K562 (cell line): ENCODE data around the gene ZNF548. TPM values are rescaled to one million over a fixed set of nuclear protein-coding genes. Genes with fewer than 3 reads are reported as not detected.
A peak's percentile ranks its signal among the peaks of the same experiment; 100 is the strongest.

Source experiments
- CEBPZ ChIP-seq: fragments of 150-350 bp; IDR thresholded peaks from 2 replicates; pipeline ENCODE4 v1.6.1; 2014; ENCODE audit warnings: low read depth, mild to moderate bottlenecking, low read length, borderline replicate concordance
- DEAF1 ChIP-seq: fragments of 450-650 bp; formaldehyde crosslinking; IDR thresholded peaks from 2 replicates; pipeline ENCODE4 v1.4.0; 2020; ENCODE audit warnings: mild to moderate bottlenecking, moderate library complexity
- ETS2 ChIP-seq: IDR thresholded peaks from 2 replicates; pipeline ENCODE4 v1.6.1; 2016; ENCODE audit warnings: borderline replicate concordance, missing genetic modification characterization, mild to moderate bottlenecking, moderate library complexity, missing compliant biosample characterization; ENCODE audit not compliant: poor library complexity, severe bottlenecking
- GATAD2B ChIP-seq: fragments of 450-650 bp; IDR thresholded peaks from 2 replicates; pipeline ENCODE4 v1.6.1; 2017; ENCODE audit warnings: mild to moderate bottlenecking, borderline replicate concordance
- HDAC6 ChIP-seq: IDR thresholded peaks from 2 replicates; pipeline ENCODE4 v1.6.1; 2012; ENCODE audit warnings: low read depth, mild to moderate bottlenecking, control low read depth, inconsistent platforms, low read length, moderate library complexity
- HMG20A ChIP-seq: fragments of 450-650 bp; formaldehyde crosslinking; conservative IDR thresholded peaks from 2 replicates; pipeline ENCODE4 v1.4.0; 2020; ENCODE audit warnings: mild to moderate bottlenecking, mixed read lengths
- JUND ChIP-seq, 2 experiments: IDR thresholded peaks; 2 replicates in 1 of 2; 3 replicates in 1 of 2; pipeline ENCODE4 v1.6.1; 2011; ENCODE audit warnings: borderline replicate concordance in 2 of 2, low read depth in 2 of 2, low read length in 2 of 2, improper control_type of control experiment in 1 of 2, missing biosample characterization in 1 of 2, missing genetic modification characterization in 1 of 2, missing genetic modification reagents in 1 of 2
- LARP7 ChIP-seq: fragments of 450-650 bp; IDR thresholded peaks from 2 replicates; pipeline ENCODE4 v1.6.1; 2016
- MCM7 ChIP-seq, 2 experiments: fragments of 450-650 bp; IDR thresholded peaks; 2 replicates each; pipeline ENCODE4 v1.6.1; 2016 to 2018
- MED1 ChIP-seq: sonication (generic); formaldehyde crosslinking; IDR thresholded peaks from 2 replicates; pipeline ENCODE4 v1.8.1; 2023; ENCODE audit warnings: missing genetic modification reagents, borderline replicate concordance
- PHF8 ChIP-seq: fragments of 200-600 bp; sonication (generic); IDR thresholded peaks from 2 replicates; pipeline ENCODE4 v1.6.1; 2012; ENCODE audit warnings: mixed run types, mild to moderate bottlenecking, inconsistent platforms, low read length, moderate library complexity, borderline replicate concordance
- RBM17 ChIP-seq: fragments of 200-400 bp; formaldehyde crosslinking; IDR thresholded peaks from 2 replicates; pipeline ENCODE4 v1.6.1; 2017; ENCODE audit warnings: low read depth, mild to moderate bottlenecking, low read length, borderline replicate concordance
- SAP30 ChIP-seq: fragments of 200-600 bp; sonication (generic); IDR thresholded peaks from 2 replicates; pipeline ENCODE4 v1.6.1; 2012; ENCODE audit warnings: borderline replicate concordance, low read depth, mild to moderate bottlenecking, moderate library complexity, low read length, control low read depth, inconsistent platforms; ENCODE audit not compliant: insufficient read depth, poor library complexity, severe bottlenecking
- SP1 ChIP-seq: sonication (generic); formaldehyde crosslinking; IDR thresholded peaks from 2 replicates; pipeline ENCODE4 v1.8.1; 2022; ENCODE audit warnings: mild to moderate bottlenecking, missing genetic modification reagents
- SRSF1 ChIP-seq: fragments of 200-400 bp; formaldehyde crosslinking; IDR thresholded peaks from 2 replicates; pipeline ENCODE4 v1.6.1; 2017; ENCODE audit warnings: mild to moderate bottlenecking, low read depth, low read length, moderate library complexity
- THAP7 ChIP-seq: fragments of 250-450 bp; sonication (Bioruptor Pico); IDR thresholded peaks from 2 replicates; pipeline ENCODE4 v1.5.0; 2021
- TRIM28 ChIP-seq: fragments of 450-650 bp; IDR thresholded peaks from 2 replicates; pipeline ENCODE4 v1.6.1; 2017
- ZFP91 ChIP-seq: sonication (generic); formaldehyde crosslinking; IDR thresholded peaks from 2 replicates; pipeline ENCODE4 v1.8.0; 2022; ENCODE audit warnings: mild to moderate bottlenecking, missing genetic modification reagents
- ZNF75A ChIP-seq: fragments of 450-650 bp; formaldehyde crosslinking; IDR thresholded peaks from 2 replicates; pipeline ENCODE4 v1.4.0; 2020; ENCODE audit warnings: mild to moderate bottlenecking
- polyA plus RNA-seq, 8 experiments: library from polyadenylated mRNA; depleted of rRNA in 4 of 8; stranded (reverse) in 5 of 8; unstranded in 3 of 8; fragments of >200 nt; fragmentation: Nextera tagmentation in 2 of 8; fragmentation: Illumina TruSeq in 1 of 8; extraction: Ambion mirVana in 2 of 8; extraction: Trizol in 1 of 8; gene quantifications; 2 replicates each; pipeline versions ENCODE4 v1.2.1 to v1.2.3, GENCODE V29; 2011 to 2014; ENCODE audit warnings: inconsistent platforms in 1 of 8, missing spikeins in 1 of 8
- total RNA-seq, 7 experiments: library from RNA; depleted of rRNA in 6 of 7; stranded (reverse); fragments of >200 nt in 6 of 7; fragmentation: Illumina TruSeq in 2 of 7; extraction: Trizol in 2 of 7; gene quantifications; 2 replicates each; pipeline versions ENCODE4 v1.2.1 to v1.2.3, GENCODE V29; 2011 to 2021; ENCODE audit warnings: low replicate concordance in 1 of 7

Gene ZNF548
- total and polyA plus RNA-seq, 9 of the 15 experiments (the other 6 are each of a cell fraction or from before 2014, with no cell fraction given) = 1.5 to 8.7 (median 4.5) TPM

- TF ChIP-seq ZFP91 (CRISPR knock-in tag) (no peak), SAP30 (peak; percentile 77), ZNF75A (no peak), SRSF1 (0 out of 2 replicates have a peak, but pooled peaks have one; percentile 10), SP1 (CRISPR knock-in tag) (no peak), TRIM28 (no peak), RBM17 (no peak), JUND (IDR thresholded peaks at IDR 0.05; ENCODE audit: borderline replicate concordance, low read depth, low read length) (peak; percentile 5; the same call in 1 of the 2 replicates), JUND (tag; IDR thresholded peaks at IDR 0.05; ENCODE audit: borderline replicate concordance, low read depth, low read length) (no peak; the same call in 2 of the 3 replicates), ETS2 (tag) (no peak), MED1 (CRISPR knock-in tag) (no peak), CEBPZ (no peak), HDAC6 (no peak), PHF8 (peak; percentile 90; the same call in 1 of the 2 replicates), THAP7 (no peak), LARP7 (no peak), DEAF1 (CRISPR knock-in tag) (no peak), MCM7 (IDR thresholded peaks at IDR 0.05) (no peak), GATAD2B (no peak), HMG20A (CRISPR knock-in tag) (no peak)
These were observed 21.4 kb downstream of the ZNF548 start, which contains the start of gene ZNF17 (continued) for GRCh38 chr19:57410877-57411671.
